HG03108 (cell line): ENCODE data around the gene SMDT1.
"Not testable (repeated sequence)": the region's sequence is repeated elsewhere in the genome, so short reads cannot be mapped to it uniquely, and the experiment has no call there.

Experiments
- ATAC-seq: cut with Tn5 transposase; IDR thresholded peaks from one replicate; pipeline ENCODE4 v1.9.1; 2021; ENCODE audit warnings: moderate library complexity; ENCODE audit not compliant: unreplicated experiment

SMDT1 gene

DNA sequence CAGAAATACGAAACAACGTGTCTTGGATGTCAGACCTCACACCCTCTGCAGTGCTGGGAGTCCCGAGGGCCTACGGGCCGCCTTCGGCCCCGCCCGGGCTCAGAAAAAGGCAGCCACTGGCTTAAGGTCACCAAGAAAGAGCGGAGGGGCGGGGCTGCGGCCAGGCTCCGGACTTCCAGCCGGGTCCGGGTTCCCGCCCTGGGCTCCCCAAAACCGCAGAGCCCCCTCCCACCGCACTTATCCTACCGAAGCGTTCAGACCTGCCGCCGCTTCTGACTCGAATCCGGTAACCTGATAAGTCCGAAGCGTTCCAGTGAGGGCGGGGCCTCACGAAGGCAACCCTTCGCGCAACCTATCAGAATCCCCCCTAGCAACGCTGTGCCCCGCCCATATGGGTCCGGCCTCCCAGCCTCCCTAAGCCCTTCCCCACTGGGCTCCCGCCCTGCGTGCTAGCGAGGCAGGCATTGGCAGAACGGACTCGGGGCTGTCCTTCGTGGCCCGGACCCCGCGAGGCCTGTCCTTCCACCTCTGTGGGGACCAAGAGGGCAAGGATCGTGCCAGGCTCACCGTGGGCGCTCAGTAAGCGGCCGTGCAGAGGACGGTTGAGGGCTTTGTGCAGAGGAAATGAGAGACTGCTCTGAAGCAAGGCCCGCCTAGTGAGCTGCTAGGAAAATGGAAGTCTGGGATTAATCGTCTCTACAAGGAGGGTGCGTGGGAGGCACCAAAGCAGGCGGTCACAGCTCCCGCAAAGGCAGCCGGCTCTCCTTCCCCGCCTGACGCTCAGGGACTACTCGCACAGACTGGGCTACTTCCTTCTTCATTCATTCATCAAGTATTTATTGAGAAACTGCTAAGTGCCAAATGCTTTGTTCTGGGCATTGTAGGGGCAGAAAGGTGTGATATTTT, 8.7 kb upstream of the SMDT1 start, which contains the start of gene NAGA:
Gene NAGA (minus strand): TSS at position 296 of the 906 bp plus-strand sequence. CDS start 515 bp downstream, outside the sequence.
- peak; percentile 89 for ATAC-seq

DNA sequence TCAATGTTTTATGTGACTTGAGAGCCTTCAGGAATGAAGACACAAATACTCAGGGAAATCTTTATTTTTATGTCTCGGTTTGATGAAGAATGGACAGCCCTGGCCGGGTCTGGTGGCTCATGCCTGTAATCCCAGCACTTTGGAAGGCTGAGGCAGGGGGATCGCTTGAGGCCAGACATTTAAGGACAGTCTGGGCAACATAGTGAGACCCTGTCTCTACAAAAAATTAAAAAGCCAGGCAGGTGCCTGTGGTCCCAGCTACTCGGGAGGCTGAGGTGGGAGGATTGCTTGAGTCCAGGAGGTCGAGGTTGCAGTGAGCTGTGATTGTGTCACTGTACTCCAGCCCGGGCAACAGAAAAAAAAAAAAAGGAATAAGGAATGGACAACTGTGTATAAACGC, 8.0 kb upstream of the SMDT1 start:
- ATAC-seq: not testable (repeated sequence)

GRCh38 chr22:42072606-42073330, 6.7 kb upstream of the SMDT1 start:
- ATAC-seq: no peak

DNA sequence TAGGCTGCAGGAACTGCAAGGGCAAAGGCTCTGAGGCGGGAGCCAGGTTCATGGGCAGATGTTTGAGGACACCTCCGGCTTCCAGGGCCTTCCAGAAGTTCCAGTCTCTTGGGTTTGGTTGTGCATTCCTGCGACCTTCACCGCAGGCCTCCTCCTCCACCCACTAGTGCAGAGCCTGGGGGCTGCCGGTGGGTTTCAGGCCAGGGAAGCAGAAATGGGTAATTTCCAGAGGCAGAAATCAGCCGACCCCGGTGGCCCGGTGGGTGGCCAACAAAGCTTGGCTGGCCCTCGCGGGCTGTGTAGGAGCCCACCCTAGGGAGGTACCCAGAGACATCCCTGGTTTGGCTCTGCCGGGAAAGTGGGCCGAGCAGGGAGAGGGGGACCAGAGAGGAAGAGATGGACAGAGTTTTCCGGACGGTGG, 5.9 kb upstream of the SMDT1 start:
- no peak for ATAC-seq

GRCh38 chr22:42074132-42074811, 5.2 kb upstream of the SMDT1 start, which contains the start of gene PHETA2:
Gene PHETA2 (plus strand): TSS chr22:42074248. CDS start chr22:42077294, 3,046 bp downstream.
- no peak for ATAC-seq

DNA sequence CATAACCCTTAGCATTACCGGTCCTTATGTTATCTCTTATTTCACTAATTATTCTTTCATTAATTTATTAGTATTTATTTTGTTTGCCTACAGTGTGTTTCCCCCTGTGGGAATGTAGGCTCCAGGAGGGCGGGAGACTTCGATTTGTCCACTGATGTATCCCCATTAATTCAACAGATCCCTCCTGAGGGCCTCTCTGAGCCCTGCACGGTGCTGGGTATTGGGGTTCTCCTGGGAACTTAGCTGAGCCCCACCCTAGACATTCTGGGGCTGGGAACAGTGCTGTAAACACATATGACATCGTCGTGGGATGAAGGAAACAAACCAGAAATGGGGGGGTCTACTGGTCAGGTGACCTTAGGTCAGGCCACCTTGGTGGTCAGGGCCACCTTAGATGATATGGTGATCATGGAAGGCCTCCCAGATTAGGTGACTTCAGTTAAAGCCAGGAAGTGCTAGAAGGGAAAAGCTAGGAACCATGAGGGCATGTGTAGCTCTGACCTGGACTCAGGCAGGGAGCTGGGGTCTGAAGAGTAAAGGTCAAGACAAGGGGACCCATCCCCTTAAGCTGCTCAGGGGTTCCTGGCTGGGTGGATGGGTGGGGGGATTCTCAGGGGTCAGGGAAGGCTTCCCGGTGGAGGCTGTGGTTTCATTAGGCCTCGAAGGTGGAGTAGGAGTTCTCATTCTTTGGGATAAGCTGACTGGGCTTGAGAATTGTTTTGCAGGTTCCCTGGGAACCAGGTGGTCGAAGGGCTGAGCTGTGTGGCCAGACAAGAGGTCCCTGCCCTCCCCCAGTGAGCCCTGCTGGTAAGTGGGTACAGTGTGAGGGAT, 4.4 kb upstream of the SMDT1 start:
- ATAC-seq: no peak

- no peak for ATAC-seq
These were observed 2.6 kb upstream of the SMDT1 start for GRCh38 chr22:42076764-42077485.

DNA sequence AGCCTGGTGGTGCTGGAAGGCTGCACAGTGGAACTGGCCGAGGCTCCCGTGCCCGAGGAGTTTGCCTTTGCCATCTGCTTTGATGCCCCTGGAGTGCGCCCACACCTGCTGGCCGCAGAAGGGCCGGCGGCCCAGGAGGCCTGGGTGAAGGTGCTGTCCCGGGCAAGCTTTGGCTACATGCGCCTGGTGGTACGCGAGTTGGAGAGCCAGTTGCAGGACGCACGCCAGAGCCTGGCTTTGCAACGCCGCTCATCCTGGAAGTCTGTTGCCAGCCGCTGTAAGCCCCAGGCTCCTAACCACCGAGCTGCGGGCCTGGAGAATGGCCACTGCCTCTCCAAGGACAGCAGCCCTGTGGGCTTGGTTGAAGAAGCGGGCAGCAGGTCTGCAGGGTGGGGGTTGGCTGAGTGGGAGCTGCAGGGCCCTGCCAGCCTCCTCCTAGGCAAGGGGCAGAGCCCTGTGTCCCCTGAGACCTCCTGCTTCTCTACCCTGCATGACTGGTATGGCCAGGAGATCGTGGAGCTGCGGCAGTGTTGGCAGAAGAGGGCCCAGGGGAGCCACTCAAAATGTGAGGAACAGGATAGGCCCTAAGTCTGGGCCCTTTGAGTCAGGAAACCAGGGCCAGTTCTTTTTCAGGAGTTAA, 1.9 kb upstream of the SMDT1 start:
- no peak for ATAC-seq

DNA sequence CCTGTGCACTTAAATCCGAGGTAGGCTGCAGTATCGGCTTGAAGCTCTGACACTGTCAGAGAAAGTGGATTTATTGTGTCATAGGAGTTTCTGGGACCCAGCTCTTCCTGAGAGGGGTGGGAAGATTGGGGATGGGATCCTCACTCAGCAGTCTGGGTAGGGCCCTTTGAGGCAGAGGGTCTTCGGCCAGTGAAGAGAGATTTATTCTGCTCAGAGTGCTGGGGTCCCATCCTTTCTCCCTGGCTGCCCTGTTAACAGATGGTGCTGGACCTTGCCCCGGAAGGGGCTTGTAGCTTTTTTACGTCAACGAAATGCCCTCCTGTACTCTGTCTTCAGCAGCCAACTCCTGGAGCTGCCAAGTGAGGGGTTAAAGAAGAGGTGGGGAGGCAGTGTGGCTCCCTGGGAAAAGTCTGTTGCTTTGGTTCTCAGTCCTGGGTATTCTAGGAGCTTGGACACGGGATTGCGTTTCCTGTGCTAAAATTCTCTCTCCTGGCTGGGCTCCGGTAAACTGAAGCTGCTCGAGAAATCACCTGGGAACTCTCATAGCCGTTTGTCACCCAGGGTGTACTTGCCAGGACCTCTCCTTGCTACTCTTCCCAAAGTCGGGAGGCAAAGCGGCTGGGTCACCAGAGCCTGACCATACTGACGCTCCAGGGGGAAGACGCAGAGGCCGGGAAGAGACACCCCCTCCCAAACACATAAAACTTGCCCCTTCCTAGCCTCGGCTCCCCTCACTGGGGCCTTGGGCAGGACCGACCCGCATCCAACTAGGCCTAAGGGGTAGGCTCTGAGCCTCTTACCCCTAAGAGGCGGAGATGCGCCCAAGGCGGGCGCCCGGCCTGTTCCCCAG, 806 bp upstream of the SMDT1 start:
- peak; percentile 5 for ATAC-seq

DNA sequence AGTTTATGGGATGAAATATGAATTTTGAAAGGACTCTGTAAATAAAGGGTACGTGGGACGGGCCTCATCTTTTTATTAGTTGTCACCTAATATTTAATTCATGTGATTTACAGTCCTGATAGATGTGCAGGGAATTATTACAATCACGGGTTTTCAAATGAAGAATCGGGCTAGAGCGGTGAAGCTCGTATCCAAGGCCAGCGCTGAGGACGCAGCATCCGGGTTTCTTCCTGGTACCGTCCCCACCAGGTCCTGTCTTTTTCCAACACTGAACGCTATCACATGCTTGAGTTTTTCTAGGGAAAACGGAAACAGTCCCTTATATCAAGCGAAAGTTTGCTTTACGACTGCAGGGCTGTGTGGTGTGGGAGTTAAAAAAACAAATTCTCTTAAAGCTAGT, 787 bp downstream of the SMDT1 start:
- no peak for ATAC-seq

DNA sequence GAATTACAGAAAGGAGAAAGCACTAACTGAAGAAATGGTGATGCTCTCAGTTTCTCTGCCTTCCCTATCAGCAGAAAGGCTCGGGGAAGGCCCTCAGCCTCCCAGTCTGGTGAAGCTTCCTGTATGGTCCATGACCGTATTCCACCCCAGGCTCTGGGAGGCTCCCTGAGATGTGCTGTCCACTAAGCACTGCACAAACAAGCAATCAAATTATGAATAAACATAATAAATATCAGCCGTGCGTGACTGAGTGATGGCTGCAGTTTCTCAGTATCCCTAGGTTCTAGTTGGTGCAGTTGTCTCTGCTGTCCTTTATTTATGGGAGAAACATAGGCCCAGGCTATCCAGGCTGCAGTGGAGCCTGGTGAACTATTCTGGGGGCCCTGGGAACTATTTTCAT, 3.6 kb downstream of the SMDT1 start:
- no peak for ATAC-seq

DNA sequence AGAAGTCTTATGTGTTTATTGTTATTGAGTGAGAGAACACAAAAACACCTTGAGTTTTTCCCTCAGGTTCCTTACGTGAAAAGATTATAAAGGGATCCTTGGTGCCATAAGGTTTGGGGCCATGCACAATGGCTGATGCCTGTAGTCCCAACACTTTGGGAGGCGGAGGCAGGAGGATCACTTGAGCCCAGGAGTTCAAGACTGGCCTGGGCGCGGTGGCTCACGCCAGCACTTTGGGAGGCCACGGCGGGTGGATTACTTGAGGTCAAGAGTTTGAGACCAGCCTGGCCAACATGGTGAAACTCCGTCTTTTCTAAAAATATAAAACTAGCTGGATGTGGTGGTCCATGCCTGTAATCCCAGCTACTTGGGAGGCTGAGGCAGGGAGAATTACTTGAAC, 5.4 kb downstream of the SMDT1 start:
- ATAC-seq: no peak

DNA sequence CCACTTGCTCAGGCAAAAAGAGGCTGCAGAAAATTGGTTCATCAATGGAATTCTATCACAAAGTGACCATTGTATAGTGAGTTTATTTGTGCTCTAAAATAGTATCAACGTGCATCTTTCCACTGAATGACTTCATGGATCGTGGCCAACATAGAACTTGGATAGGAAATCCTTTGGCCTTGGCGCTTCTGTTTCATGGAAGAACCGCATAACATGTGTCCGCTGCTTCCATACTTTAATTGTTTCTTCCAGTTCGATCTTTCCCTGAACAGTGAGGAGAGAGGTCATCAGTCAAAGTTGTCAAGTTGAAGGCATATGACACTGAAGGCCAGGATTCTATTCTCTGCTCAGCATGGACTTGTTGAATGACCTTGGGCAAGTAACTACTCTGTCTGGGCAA, 6.6 kb downstream of the SMDT1 start:
- ATAC-seq: no peak

- ATAC-seq: peak; percentile 97
These were observed 11.3 kb downstream of the SMDT1 start, which contains the start of gene NDUFA6 for GRCh38 chr22:42090596-42091454. Gene NDUFA6 (minus strand): TSS chr22:42090772. CDS start chr22:42090744, 28 bp downstream.

DNA sequence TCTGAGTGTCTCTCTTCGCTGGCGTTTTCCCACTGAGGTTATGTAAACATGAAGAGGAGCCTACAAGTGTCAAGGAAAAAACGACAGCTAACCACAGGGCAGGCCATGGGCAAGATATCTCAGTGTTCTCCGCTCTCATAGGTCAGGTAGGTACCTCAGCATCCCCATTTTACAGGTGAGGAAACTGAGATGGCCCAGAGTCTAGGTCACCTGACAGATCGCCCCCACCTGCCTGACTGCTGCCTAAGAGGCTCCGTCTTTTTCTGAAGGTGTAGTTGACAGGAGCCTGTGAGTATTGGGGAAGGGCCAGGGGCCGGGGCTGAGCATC, 11.9 kb downstream of the SMDT1 start:
- ATAC-seq: no peak

- ATAC-seq: no peak
These were observed 21.7 kb downstream of the SMDT1 start for GRCh38 chr22:42101199-42101598.

- ATAC-seq: not testable (repeated sequence)
These were observed 24.9 kb downstream of the SMDT1 start for GRCh38 chr22:42104332-42104860.
